ENCODE measurements around the gene NOL3. TPM values are rescaled to one million over a fixed set of nuclear protein-coding genes. Genes with fewer than 3 reads are reported as not detected.
"Not testable (repeated sequence)": the region's sequence is repeated elsewhere in the genome, so short reads cannot be mapped to it uniquely, and the experiment has no call there.

Gene NOL3
- polyA plus RNA-seq (2012; ENCODE audit: insufficient read depth, insufficient read length, low read depth) = 90.0 TPM

DNA sequence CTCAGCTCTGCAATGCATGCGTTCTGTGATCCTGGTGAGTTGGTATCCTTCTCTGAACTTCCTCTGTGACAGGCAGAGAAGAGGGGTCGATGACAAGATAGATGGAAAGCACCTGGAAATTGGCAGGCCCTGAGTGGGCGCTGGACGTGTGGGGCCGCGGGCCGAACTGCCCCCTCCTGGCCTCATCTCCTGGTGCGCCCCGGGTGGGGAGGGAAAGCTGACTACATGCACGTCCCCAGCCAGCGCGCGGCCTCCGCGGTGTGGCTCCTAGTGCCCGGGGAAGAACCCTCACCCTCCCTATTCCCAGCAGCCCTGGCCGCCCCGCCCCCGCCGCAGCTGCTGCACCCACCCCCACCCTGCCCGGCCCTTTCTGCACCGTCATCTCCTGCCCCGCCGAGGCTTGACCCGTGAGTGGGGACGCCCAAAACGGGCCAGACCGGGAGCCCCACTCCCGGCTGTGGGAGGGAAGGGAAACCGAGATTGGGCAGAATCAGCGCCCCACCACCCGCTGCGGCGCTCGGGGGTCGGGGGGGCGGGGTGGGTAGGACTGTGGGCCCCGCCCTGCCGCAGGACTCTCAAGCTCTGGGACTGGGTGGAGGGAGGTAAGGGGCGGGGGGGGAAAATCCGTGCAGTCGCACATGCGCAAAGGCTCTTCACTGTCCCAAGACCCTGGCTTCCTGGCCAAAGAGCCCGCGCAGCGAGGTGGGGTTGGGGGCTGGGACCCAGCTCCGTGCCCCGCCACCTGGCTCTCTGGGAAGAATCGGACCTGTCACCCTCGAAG is at the start of gene NOL3:
TSS of gene NOL3 (plus strand) at position 371 of the 781 bp plus-strand sequence.
- Histone ChIP-seq H3K4me1 (peaks cover 18% of the 10 kb centered on the region), H3K27me3 (no peaks in the 10 kb centered on the region), H3K36me3 (no peaks in the 10 kb centered on the region), H3K9me3 (no peaks in the 10 kb centered on the region), H3K4me3 (ENCODE audit: low read depth, low read length) (peak within 1 kb of the TSS; percentile 58)
- DNase-seq = peak; percentile 94
- TF ChIP-seq, protein P1, sequence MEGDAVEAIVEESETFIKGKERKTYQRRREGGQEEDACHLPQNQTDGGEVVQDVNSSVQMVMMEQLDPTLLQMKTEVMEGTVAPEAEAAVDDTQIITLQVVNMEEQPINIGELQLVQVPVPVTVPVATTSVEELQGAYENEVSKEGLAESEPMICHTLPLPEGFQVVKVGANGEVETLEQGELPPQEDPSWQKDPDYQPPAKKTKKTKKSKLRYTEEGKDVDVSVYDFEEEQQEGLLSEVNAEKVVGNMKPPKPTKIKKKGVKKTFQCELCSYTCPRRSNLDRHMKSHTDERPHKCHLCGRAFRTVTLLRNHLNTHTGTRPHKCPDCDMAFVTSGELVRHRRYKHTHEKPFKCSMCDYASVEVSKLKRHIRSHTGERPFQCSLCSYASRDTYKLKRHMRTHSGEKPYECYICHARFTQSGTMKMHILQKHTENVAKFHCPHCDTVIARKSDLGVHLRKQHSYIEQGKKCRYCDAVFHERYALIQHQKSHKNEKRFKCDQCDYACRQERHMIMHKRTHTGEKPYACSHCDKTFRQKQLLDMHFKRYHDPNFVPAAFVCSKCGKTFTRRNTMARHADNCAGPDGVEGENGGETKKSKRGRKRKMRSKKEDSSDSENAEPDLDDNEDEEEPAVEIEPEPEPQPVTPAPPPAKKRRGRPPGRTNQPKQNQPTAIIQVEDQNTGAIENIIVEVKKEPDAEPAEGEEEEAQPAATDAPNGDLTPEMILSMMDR (IDR thresholded peaks at IDR 0.05; ENCODE audit: low read depth, low read length) = no peak; the same call in 1 of the 2 replicates

DNA sequence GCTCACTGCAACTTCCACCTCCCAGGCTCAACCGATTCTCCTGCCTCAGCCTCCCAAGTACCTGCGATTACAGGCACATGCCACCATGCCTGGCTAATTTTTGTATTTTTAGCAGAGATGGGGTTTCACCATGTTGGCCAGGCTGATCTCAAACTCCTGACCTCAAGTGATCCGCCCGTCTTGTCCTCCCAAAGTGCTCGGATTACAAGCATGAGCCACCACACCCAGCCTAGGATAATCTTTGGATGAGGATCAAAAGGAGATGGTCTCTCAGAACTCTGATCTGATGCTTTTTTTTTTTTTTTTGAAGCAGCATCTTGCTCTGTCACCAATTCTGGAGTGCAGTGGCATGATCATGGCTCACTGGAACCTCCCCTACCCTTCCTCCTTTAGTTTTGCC is 47.5 kb upstream of the NOL3 start:
- not testable (repeated sequence) for H3K4me1 ChIP-seq; H3K4me3 ChIP-seq (ENCODE audit: low read depth, low read length); H3K9me3 ChIP-seq; DNase-seq; H3K27me3 ChIP-seq
- H3K36me3 ChIP-seq = peaks cover 34% of the 10 kb centered on the region

DNA sequence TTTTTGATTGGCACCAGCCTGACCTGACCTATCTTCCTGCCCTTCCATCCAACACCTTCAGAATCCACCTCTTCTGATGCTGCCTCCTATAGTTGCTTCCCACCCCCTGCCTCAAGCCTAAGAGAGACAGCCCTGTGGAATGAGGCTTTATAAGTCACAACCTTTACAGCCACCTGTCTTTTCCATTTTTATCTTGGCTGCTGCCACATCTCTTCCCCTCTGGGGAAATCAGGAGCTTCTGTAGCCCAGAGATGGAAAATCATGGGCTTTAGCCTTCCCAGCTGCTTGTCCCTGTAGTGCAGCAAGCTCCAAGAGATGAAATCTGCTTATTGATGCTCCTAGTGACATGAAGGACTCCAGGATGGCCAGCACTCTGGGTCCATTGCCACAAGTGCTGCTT is 41.9 kb upstream of the NOL3 start:
- Histone ChIP-seq H3K36me3 (peaks cover 25% of the 10 kb centered on the region), H3K4me3 (ENCODE audit: low read depth, low read length) (no peak overlapping the region), H3K4me1 (no peaks in the 10 kb centered on the region), H3K27me3 (no peaks in the 10 kb centered on the region), H3K9me3 (no peaks in the 10 kb centered on the region)
- DNase-seq = no peak
- TF ChIP-seq, protein P1 (IDR thresholded peaks at IDR 0.05; ENCODE audit: low read depth, low read length) = no peak

DNA sequence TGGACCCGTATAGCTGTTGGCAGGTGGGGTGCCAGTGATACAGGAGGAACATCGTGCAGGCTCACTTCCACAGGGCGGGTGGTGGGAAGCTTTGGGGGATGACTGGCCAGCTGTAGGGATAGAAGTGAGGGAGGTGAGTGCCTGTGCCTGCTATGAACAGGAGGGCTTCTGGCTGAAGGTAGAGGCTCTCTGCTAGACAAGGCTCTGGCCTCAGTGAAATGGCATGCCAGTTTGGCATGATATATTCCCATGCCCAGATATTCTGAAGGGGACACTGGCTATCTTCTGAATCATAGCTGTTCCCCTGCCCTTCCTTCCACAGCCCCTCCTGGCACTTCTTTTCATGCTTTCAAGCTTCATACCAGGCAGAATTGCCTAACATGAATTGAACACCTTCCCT is 41.5 kb upstream of the NOL3 start:
- H3K36me3 ChIP-seq = peaks cover 24% of the 10 kb centered on the region
- no peaks in the 10 kb centered on the region for H3K4me1 ChIP-seq
- H3K4me3 ChIP-seq (ENCODE audit: low read depth, low read length) = no peak overlapping the region
- no peak for DNase-seq
- no peaks in the 10 kb centered on the region for H3K9me3 ChIP-seq
- no peaks in the 10 kb centered on the region for H3K27me3 ChIP-seq
- TF ChIP-seq, protein P1 (IDR thresholded peaks at IDR 0.05; ENCODE audit: low read depth, low read length) = no peak

DNA sequence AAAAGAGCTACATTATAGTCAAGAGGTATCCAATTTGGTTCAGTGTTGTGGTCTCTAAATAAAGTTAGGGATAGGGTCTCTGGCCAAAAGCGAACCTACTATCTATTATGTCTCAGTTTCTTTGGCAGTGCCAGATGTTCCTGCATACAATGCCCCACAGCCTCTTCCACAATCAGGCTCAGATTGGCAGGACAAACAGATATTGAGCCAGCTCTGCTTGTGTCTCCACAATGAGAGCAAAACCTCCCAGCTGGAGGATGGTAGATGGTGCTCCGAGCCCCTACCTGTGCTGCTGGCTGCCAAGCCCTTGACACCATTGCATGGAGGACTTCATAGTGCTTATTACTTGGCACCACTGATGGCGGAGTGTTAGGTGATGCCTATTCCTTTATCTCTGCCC is 40.9 kb upstream of the NOL3 start:
- no peak for DNase-seq
- Histone ChIP-seq H3K27me3 (no peaks in the 10 kb centered on the region), H3K36me3 (peaks cover 30% of the 10 kb centered on the region), H3K4me1 (no peaks in the 10 kb centered on the region), H3K9me3 (no peaks in the 10 kb centered on the region), H3K4me3 (ENCODE audit: low read depth, low read length) (no peak overlapping the region)
- TF ChIP-seq, protein P1 (IDR thresholded peaks at IDR 0.05; ENCODE audit: low read depth, low read length) = no peak

DNA sequence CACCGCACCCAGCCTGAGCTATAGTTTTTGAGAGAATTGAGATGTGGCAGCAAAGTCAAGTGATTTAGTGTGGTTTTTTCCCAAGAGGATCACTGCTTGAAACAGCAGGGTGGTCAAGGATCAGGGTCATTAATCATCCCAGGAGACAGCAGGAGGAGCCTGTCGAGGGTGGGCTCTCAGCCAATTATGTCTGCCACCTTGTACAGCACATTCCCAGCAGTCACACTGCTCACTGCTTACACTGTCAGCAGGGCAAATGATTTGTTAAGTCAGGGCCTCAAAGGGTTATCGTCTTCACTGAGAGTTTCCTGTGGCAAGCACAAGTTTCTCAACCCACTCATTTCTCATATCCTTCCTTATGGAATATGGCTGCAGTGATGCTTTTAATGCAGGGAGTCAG is 32.7 kb upstream of the NOL3 start:
- DNase-seq = no peak
- Histone ChIP-seq H3K9me3 (no peaks in the 10 kb centered on the region), H3K4me3 (ENCODE audit: low read depth, low read length) (no peak overlapping the region), H3K27me3 (no peaks in the 10 kb centered on the region), H3K4me1 (no peaks in the 10 kb centered on the region), H3K36me3 (peaks cover 69% of the 10 kb centered on the region)
- TF ChIP-seq, protein P1 (IDR thresholded peaks at IDR 0.05; ENCODE audit: low read depth, low read length) = no peak

All from BE2C (cell line).